CD4-positive, alpha-beta T cell treated with Interferon alpha-2 for 1 hour (primary cell): Measurements from ENCODE around the gene CFD.
"Not testable (repeated sequence)": the region's sequence is repeated elsewhere in the genome, so short reads cannot be mapped to it uniquely, and the experiment has no call there.

Experiments used
- DNase-seq, 2 donors: peaks; one replicate each; pipeline ENCODE4 v3.0.0-alpha.2; 2020 to 2022

CFD gene

GRCh38 chr19:858868-859843 is at the start of gene CFD:
CFD (plus strand) TSS chr19:859664; CDS start chr19:859690, 26 bp downstream.
- peak in 1 of 2 donors; percentile 56 for DNase-seq

GRCh38 chr19:810077-810855 is 49.2 kb upstream of the CFD start:
- DNase-seq = no peak

- DNase-seq = no peak
Observed at GRCh38 chr19:810883-811489, 48.5 kb upstream of the CFD start.

- no peak for DNase-seq
Observed at GRCh38 chr19:811506-812048, 47.9 kb upstream of the CFD start.

DNA sequence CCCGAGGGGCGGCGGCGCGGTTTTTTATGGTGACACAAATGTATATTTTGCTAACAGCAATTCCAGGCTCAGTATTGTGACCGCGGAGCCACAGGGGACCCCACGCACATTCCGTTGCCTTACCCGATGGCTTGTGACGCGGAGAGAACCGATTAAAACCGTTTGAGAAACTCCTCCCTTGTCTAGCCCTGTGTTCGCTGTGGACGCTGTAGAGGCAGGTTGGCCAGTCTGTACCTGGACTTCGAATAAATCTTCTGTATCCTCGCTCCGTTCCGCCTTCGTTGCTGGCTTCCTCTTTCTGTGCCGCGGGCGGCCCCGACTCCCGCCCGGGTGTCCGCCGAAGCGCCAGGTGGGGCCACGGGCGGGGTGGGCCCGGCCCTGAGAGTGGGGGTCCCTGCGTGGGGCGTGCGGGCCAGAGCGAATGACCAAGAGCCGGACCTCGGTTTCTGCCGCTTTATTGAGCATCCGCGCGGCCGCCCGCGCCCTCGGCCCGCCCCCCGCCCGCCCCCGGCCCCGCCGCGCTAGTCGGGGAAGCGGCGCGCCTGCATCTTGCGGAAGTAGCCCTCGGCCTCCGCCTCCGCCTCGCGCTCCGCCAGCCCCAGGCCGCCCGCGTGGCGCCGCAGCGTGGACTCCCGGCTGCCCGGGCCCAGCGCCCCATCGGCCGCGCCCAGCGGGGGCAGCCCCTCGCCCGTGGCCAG is 47.3 kb upstream of the CFD start:
- DNase-seq = no peak

- DNase-seq = no peak
Observed at GRCh38 chr19:812747-813218, 46.7 kb upstream of the CFD start.

- no peak for DNase-seq
Observed at GRCh38 chr19:813219-814151, 46.0 kb upstream of the CFD start.

DNA sequence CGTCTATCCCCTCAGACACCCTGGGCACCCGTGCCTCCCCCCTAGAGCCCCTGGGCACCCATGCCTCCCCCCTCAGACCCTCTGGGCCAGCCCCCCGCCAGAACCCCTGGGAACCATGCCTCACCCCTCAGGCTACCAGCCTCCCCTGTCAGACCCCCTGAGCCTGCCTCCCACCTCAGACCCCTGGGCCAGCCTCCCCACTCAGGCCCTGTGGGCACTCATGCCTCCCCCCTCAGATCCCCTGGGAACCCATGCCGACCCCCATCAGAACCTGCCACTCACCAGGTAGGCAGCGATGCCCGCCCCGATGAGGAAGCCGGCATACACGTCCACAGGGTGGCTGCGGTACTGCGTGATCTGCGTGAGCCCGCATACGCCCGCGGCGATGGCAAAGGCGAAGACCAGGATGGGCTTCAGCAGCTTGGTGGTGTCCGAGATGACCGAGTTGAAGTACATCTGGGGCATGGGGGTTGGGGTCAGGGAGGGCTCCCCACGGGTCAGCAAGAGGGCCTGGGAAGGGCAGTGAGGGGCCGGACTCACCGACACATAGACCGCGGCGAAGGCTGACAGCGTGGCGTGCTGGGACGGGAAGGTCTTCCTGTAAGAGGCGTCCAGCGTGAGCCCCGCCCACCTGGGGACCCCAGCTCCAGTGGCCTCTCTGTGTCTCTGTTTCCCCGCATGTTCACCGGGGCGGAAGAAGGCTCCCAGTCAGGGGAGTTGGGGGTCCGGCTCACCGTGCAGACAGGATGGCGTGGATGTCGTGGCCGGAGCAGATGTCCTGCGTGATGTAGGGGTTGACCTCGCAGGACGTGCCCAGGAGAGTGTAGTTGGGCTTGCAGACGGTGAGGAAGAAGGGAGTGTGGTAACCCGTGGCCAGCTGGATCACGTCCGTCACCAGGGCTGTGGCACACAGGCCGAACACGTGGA is 45.0 kb upstream of the CFD start:
- no peak for DNase-seq

DNA sequence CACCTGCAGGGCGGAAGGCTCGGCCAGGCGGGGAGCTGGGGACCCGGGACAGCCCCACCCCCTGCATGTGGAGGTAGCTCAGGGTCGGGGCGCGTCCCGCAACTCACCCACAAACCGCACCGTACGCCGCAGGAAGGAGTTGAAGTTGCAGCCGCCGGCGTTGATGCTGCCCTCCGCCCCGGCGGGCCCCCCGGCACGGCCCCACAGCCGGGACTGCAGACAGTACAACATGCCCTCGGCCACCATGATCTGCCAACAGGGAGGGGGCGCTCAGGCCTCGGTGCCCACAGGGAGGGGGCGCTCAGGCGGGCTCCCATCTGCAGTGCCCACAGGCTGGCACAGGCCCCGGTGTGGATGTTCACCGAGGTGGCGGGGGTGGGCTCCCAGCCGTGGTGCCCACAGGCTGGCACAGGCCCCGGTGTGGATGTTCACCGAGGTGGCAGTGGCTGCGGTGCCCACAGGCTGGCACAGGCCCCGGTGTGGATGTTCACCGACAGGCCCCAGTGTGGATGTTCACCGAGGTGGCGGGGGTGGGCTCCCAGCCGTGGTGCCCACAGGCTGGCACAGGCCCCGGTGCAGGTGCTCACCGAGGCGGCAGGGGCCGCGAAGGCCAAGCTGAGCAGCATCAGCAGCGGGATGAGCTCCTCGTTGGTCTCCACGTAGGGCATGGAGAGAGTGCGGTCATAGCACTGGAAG is 44.2 kb upstream of the CFD start:
- no peak for DNase-seq

DNA sequence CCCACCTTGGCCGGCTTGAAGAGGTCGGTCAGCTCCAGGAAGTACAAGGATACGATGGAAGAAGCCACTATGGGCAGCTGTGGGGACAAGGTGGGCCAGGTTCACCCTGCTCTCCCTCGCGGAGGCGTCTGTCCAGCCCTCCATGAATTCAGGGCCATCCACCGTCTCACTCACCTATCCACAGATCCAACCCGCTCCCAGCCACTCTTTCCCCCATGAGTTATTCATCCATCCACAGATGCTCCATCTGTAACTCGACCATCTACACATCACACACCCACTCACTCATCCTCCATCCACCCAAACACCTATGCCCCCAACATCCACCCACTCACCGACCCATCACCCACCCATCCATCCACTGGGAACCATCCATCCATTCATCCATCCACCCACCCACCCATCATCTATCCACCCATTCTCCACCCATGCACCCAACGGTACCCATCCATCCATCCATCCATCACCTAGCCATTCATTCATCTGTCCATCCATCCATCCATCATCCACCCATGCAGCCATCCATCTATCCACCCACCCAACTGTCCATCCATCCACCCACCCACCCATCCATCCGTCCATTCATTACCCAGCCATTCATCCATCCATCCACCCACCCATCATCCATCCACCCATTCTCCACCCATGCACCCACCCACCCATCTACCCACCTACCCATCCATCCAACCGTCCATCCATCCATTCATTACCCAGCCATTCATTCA is 43.5 kb upstream of the CFD start:
- no peak for DNase-seq

DNA sequence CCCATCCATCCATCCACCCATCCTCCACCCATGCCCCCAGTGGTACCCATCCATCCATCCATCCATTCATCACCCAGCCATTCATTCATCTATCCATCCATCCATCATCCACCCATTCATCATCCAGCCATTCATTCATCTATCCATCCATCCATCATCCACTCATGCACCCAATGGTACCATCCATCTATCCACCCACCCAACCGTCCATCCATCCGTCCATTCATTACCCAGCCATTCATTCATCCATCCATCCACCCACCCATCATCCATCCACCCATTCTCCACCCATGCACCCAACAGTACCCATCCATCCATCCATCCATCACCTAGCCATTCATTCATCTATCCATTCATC is 43.0 kb upstream of the CFD start:
- no peak for DNase-seq

GRCh38 chr19:820212-820611 is 39.3 kb upstream of the CFD start:
- DNase-seq = not testable (repeated sequence)

DNA sequence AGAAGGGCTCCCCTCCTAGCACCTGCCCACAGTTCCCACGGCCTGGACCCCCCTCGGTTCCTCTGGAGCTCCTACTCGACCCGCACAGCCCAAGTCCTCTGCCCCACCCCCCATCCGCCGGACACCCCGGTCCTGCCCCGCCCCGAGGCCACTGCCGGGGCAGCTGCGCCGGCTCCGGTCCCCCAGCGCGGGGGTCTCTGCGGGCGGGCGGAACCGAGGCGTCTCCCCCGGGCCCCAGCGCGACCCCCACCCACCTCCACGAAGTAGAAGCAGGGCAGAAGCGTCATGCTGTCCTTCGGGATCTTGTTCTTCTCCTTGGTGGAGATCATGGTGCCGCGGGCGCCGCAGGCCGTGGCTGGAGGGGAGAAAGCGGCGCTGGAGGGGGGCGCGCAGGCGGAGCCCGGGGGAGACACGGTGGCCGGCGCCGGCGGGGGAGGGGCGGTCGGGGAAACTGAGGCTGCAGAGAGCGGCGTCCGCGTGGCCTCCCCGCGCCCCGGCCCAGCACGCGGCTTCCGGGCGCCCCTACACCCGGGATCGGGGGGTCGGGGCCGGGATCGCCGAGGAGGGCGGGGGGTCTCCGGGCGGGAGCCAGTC is 38.1 kb upstream of the CFD start:
- DNase-seq = no peak

DNA sequence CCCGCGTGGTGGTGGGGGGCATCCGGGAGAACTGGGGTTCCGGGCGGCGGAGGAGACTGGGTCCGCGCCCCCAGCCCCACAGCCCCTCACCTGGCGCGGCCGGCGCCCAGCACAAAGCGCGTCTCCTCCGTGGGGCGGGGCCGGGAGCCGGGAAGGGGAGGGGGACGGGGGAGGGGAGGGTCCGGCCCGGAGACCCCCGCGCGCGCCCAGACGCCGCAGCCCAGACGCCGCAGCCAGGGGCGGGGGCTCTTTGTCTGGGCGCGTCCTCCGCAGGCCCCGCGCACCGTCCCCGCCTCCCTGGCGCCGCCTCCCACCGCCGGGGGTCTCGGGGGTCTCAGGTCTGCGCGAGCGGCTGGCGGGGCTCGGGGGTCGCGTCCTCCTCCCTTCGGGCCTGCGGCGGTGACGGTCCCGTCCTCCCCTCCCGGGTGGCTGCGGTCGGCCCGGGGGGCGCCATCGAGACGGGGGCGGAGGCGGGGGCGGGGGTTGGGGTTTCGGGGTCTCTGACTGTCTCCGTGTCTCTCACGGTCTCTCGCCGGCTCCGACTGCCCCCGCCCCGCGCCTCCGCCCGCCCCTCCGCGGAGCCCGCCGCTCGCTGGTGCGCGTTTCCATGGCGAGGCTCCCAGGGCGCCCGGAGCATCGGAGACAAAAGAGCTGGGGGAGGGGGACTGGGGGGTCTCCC is 37.5 kb upstream of the CFD start, which contains the start of gene PLPPR3:
PLPPR3 (minus strand) TSS at position 131 of the 679 bp plus-strand sequence. CDS start 396 bp downstream, outside the sequence.
- no peak for DNase-seq

- no peak for DNase-seq
Observed at GRCh38 chr19:823565-824121, 35.8 kb upstream of the CFD start.

DNA sequence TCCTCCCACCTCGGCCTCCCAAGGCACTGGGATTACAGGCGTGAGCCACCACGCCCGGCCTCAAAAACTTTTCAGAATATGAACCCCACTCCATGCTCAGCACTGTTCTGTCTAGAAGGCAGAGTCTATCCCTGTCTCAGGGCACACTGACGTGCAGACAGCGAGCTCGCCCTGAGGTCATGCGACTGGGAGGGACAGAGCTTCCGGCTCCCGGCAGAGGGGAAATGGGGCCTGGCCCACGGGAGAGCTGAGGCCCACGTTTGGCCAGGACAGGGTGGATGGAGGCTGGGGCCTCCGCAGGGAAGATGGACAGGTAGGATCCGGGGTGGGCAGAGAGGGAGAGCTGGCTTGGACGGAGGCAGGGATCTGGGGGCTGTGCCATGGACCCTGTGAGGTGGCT is 34.6 kb upstream of the CFD start:
- DNase-seq = no peak
